Left renal cortex interstitium (tissue), 4 donors: Measurements from ENCODE around the gene STON1. TPM values are rescaled to one million over a fixed set of nuclear protein-coding genes. Genes with fewer than 3 reads are reported as not detected.
"Not testable (repeated sequence)": the region's sequence is repeated elsewhere in the genome, so short reads cannot be mapped to it uniquely, and the experiment has no call there.

Source experiments
- DNase-seq, 4 donors: peaks; one replicate each; pipeline ENCODE4 v3.0.0-alpha.2; 2013; ENCODE audit warnings: low read depth in 4 of 4, low spot score in 2 of 4, missing footprints in 1 of 4
- polyA plus RNA-seq, 4 donors: library from polyadenylated mRNA; unstranded; fragments of 120-200 nt; gene quantifications; one replicate each; pipeline ENCODE4 v1.2.1, GENCODE V29; 2013; ENCODE audit not compliant: insufficient read length in 4 of 4

Gene STON1, protein sequence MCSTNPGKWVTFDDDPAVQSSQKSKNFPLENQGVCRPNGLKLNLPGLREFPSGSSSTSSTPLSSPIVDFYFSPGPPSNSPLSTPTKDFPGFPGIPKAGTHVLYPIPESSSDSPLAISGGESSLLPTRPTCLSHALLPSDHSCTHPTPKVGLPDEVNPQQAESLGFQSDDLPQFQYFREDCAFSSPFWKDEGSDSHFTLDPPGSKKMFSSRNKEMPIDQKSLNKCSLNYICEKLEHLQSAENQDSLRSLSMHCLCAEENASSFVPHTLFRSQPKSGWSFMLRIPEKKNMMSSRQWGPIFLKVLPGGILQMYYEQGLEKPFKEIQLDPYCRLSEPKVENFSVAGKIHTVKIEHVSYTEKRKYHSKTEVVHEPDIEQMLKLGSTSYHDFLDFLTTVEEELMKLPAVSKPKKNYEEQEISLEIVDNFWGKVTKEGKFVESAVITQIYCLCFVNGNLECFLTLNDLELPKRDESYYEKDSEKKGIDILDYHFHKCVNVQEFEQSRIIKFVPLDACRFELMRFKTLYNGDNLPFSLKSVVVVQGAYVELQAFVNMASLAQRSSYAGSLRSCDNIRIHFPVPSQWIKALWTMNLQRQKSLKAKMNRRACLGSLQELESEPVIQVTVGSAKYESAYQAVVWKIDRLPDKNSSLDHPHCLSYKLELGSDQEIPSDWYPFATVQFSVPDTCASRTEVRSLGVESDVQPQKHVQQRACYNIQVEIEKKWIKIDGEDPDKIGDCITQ
- polyA plus RNA-seq, result 10 to 100 TPM; 30.2 to 40.4 (median 34.4) TPM

DNA sequence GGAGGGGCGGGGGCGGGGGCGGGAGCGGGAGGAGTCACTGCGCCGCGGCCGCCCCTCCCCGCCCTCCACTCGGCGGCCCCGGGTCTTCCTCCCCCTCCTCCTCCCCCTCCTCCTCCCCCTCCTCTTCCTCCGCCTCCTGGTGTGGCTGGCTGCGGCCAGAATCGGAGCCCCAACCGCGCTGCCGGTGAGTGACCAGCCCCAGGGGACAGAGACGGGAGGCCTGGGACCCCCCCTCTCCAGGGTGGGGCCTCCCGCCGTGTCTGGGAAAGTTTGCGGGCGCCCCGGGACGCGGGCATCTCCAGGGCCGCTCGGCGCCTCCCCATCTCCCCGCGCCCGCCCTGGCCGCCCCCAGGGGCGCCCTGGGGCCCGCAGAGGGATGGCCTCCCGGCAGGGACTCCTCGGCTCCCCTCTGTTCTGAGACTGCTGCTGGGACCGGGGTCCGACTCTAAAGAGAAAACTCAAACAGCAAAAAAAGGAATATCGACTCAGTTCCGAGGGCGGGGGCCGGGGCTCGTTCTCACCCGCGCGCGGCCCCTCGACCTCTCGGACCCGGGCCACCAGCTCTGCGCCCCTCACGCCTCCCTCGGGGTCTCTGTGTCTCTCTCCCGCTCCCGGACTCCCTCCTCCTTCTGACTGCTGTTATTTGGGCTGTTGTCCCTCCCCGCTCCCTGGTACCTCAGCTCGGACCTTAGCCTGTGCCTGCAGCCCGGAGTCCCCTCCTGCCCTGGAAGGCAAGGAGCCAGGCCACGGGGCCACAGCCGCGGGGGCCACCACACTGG lies at the start of gene STON1:
Gene STON1 (plus strand): TSS at position 122 of the 779 bp plus-strand sequence. CDS start 50,480 bp downstream, outside the sequence.
- DNase-seq, result peak in 1 of 4 donors; percentile 34

DNA sequence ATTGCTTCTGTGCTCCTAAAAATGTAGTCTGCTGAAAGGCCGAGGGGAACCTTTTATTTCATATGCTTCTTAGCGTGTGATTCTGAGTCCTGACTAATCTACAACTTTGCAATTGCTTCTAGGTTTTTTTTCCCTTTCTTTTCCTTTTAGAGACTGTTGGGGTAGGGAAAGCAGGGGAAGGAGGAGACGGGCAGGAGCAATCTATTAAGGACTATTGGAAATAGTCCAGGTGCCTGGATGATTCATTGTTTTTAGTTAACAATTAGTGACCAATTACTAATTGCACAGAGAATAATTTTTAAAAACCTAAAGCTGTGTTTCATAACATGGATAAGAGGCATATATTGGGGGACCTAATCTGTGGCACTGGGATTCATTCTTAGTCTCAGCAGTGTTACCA lies 49.4 kb upstream of the STON1 start:
- DNase-seq, result no peak

DNA sequence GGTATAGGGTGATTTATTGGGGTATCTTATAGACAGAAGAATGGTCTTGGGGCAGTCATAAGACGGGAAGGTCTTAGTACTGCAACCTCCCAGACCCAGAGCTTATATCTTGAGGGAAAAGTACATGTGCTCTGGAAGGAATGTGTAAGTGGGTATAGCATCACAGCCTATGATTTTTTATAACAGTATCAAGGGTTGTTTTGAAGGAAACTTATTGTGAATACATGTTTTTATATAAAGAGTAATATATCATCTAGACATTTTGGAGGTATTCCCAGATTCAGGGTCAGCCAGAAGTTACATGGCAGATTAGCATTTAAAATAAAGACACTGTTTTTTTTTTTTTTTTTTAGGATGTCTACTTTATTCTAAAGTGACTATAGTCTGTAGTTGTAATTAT lies 47.6 kb upstream of the STON1 start:
- peak in 2 of 4 donors; percentile 59 to 64 for DNase-seq

DNA sequence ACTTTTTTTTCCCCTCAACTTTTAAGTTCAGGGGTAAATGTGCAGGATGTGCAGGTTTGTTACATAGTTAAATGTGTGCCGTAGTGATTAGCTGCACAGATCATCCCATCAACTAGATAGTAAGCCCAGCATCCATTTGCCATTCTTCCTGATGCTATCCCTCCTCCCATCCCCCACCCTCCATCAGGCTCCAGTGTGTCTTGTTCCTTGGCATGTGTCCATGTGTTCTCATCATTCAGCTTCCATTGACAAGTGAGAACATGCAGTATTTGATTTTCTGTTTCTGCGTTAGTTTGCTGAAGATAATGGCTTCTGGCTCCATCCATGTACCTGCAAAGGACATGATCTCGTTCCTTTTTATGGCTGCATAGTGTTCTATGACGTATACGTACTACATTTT lies 47.2 kb upstream of the STON1 start:
- no peak for DNase-seq

DNA sequence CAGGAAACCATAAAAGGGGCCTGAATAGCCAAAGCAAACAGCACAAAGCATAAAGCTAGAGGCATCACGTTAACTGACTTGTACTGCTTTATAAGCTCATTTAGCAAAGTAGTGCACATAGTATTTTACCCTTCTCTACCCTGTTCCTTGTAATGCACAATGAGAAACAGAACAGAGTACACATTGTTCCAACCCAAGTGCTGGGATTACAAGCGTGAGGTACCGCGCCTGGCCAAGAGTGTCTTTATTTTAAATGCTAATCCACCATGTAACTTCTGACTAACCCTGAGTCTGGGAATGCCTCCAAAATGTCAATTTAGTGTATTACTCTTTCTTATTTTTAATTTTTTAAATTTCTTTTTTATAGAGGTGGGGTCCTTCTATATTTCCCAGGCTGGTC lies 46.4 kb upstream of the STON1 start:
- no peak for DNase-seq

DNA sequence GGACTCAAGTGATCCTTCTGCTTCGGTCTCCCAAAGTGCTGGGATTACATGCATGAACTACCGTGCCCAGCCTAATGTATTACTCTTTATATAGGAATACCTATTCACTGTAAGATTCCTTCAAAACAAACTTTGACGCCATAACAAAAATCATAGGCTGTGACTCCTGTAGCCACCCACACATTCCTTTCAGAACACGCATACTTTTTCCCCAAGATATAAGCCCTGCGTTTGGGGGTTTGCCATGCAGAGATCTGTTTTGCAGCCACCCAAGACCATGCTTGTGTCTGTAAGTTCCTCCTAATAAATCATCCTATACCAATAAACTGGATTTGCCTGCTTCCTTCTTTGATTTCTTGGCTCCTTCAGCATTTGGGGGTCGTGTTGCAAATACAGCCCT lies 46.0 kb upstream of the STON1 start:
- no peak for DNase-seq

DNA sequence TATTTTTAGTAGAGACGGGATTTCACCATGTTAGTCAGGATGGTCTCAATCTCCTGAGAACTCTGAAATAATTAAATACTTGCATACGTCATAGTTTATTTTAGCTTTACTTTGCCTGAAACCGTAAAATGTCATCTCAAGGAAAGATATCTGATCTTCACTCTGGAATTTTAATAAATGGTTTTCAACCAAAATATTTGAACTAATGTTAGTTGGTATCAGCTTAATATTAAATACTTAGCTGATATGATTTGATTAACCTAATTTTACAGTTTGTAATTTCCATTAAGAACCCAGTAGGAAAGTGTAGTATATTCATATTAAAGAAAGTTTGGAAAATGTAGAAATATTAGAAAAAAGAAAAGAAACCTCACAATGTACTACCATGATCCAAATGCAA lies 41.4 kb upstream of the STON1 start:
- DNase-seq, result no peak

DNA sequence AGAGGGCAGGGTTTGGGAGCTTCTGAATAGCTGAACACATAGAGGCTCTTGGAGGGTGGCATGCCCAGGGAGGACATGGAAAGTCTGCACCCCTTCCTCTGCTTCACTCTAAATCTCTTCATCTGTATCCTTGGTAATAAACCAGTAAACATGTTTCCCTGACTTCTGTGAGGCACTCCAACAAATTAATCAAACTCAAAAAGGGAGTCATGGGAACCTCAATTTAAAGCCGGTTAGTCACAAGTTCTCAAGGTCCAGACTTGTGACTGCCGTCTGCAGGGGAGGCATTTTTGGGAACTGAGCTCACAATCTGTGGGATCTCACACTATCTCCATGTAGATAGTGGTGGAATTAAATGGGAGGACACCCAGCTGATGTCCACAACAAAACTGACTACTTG lies 33.1 kb upstream of the STON1 start:
- DNase-seq, result no peak

DNA sequence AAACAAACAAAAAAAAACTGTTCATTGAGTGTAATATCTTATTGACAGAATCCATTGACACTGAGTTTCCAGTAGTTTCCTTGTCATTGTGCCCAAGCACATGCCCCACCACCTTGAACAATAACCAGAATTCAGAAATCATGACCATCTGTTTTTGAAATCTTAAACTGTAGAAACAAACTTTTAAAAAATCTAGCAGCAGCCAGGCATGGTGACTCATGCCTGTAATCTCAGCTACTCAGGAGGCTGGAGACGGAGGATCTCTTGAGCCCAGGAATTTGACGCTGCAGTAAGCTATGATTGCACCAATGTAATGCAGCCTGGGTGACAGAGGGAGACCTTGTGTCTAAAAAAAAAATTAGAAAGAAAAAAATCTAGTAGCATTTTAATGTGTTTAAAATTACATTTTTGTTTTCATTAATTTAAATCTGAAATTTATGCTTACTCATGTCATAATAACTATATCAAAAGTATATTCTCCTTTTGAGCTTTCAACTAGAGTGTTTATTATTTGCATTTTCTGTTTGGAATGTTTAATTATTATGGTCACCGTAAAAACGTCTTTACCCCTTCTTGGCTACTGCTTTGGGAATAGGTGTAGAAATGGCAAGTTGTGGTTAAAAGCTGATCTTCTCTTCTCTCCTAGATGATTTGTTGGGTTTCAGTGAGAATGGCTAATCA lies 25.2 kb upstream of the STON1 start:
- no peak for DNase-seq

DNA sequence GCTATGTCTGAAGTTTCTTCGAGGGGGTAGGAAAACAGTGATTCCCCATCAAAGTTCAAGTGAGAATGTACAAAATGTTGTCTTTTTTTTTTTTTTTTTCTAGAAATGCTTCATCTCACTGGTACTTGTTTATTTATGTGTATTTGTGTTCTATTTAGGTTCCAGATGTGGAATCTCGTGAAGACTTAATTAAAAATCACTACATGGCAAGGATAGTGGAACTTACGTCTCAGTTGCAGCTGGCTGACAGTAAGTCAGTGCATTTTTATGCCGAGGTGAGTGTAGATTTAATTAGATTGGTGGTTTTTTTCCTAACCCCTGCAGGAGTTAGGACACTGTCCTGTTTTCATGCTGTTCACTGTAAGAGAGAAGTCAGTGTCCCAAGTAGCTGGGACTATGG lies 22.8 kb upstream of the STON1 start:
- no peak for DNase-seq

DNA sequence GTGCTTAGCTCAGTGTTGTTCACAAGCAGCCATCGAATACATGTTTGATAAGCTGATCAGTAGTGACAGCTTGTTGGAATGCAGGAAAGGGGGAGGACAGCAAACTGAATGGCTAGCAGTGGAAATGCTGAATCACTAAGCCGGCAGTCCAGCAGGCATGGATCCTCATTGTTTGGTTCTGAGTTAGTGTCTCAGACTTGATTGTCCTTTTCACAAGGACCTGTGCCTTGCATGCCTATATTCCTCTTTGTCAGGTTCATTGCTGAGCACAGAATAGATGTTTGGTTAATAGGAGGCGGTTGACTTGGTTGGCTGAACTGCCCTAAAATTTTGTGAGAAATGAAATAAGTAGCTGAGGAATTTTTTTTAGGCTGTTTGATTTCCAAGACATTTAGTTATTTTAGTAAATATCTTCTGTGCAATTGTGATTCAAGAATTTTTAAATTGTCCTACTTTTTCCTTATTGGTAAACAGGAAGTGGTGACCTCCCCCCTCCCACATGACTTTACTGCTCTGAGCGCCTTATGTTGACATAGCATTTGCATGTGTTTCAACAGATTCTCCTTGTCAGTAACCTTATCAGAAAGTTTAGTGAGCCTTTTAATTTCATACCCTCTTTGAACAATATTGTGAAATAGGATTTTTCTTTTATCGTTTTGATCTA lies 21.4 kb upstream of the STON1 start:
- DNase-seq, result no peak

DNA sequence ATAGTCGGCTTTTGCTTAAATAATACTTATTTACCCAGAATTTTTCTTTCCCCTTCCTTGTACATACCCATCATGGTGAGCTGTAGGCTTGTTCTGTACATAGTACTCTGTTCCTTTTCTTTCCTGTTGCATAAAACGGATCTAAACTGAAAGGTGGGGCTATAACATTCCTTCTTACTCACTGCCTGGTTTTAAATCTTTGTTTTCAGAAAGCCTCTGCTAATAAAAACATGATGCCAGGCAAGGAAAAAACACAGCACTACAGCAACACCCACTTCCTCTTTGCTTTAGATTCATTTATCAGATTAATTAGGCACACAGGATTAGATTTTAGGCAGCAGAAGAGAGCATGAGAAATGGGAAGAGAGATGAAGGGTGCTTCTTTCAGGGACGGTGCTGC lies 19.6 kb upstream of the STON1 start:
- no peak for DNase-seq

DNA sequence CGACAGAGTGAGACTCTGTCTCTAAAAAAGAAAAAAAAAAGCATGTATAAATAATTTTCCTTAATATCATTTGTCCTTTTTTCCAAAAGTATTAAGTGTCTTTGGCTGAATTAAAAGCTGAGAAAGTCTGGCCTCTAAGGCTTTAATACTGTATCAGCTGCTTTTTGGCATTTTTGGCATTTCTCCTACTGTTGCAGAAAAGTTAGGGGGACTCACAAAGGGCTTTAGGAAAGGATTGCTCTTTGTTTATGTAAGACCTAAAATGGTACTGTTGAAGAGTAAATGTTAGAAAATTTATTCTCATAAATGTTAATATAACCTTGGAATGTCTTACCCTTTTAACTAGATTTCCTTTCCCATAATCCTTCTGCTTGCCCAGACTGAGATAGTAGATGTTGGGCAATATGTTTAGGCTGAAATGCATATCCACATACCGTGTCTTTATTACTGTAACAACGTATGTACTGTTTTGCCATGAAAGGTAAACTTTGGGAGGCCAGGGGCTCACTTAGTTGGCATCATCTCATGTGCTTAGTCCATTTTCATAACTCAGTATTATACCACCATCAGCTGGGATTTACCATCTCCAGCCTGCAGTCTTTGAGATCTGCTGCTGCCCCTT lies 18.0 kb upstream of the STON1 start:
- DNase-seq, result no peak

DNA sequence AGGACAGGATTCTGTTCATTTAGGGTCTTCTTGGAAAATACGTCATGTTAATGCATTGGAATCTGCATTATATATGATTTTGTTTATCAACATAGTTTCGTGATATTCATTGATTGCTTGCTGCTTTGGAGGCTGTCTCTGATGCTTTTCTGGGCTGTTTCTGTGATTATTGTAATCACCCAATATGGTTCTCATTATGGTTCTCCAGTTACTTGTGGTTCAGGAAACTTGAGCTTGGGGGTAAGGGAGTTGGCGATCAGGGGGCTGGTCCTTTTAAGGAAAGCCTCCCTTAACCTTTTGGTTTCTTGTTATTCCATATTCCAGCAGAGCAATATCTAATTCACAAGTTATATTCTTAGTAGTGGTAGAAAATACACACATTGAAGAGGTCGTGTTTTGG lies 17.4 kb upstream of the STON1 start:
- no peak for DNase-seq

DNA sequence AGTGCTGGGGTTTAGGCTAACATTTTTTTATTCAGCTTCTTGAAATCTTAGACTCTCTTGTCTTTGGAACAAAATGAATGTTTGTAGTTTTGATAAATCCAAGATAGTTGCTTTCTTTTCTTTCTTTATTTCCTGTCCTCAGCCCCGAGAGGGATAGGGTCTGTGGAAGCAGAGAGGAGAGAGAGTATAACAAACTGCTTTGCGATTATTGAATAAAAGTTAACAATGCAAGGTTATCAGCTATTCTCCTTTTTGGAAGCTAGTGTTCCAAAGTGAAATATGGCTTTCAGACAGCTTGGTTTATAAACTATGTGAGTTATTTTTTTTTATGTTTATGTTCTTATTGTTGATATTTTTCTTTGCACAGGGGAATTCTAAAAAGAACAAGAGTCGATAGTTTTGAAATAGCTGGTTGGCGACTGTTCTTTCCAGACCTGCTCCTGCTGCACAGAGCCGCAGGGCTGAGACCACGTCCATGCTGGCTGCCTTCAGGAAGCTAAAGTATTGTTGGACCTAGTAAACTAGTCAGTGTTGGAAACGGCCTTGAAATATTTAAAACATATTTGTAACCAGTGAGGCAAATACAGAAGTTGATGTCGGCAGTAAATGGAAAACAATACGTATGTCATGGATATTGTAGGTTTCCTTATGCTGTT lies 15.5 kb upstream of the STON1 start:
- no peak for DNase-seq

DNA sequence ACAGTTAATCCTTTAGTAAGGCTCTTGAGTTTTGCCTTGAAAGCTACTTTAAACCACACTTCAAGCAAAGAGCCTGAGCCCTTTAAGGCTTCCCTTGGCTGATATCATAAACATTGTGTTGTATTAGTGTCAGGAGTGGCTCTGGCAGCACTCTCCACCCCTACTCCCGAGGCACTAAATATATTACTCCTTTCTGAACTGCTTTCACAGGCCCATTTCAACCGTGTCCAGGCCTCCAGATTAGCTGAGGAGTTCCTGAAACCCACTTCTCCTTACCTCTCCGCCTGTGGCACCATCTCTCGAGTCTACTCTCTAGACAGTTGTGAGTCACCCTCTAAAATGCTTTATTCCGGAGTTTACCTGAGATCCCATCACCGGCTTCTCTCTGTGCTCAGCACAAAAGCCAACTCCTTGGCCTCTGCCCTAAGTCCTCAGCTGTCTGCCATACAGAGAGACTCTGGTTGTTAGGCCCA lies 14.4 kb upstream of the STON1 start:
- DNase-seq, result no peak

DNA sequence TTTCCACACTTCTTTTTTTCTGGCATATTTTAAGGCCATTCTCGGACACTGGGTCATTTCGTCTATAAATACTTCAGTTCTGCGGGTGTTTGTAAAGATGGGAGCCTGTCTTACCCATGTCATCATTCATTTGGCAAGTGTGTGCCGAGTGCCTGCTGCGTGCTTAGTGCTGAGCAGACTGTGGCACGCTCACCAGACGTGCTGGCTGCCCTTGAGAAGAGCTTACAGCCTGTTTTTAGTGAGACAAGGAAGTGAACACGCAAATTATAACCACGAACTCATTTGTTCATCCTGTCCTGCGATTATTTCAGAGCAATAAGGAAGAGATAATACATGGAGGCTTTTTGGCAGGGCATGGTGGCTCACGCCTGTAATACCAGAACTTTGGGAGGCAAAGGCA lies 10.4 kb upstream of the STON1 start:
- DNase-seq, result no peak

DNA sequence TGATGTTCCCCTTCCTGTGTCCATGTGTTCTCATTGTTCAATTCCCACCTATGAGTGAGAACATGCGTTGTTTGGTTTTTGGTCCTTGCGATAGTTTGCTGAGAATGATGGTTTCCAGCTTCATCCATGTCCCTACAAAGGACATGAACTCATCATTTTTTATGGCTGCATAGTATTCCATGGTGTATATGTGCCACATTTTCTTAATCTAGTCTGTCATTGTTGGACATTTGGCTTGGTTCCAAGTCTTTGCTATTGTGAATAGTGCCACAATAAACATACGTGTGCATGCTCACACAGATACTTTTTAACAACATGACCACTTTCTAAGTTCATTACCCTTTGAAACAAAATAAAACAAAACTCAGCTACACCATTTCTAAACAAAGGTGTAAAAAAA lies 5.2 kb upstream of the STON1 start:
- DNase-seq, result not testable (repeated sequence)
